ENCODE measurements around the gene GGCX.

The GGCX gene

DNA sequence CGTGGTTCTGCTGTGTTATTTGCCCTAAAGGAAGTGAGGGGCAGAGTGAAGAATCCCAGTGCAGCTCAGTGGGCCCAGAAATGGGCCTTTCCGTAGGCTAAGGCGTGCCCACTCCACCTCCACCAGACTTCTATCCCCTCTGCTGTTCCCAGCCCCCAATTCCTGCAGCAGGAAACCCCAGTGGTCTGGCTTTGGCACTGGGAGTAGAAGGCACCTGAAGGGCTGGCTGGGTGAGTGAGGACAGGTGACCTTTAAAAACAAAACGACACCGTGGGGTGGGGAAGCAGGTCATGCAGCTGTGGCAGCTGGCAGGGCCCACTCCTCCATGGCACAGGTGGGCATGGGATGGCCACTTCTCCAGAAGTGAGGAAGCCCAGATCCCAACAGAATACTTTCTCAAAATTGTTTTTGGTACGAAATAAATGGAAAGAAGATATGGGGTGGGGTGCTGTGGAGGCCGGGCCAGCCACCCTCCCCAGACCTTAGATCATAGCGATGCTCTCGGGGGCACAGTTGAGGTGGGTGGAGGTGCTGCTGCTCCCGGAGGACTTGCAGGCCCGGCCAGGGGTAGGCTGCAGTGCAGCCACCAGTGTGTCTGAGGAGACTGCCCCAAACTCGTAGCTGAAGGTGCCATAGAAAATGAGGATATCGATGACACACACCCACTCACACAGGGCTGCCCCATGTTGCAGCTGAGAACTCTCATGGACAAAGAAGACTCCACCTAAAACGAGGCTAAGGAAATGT is 37.5 kb upstream of the GGCX start:
- no peak for DNase-seq (ENCODE audit: low read depth)
- no peak for TF ChIP-seq CTCF (IDR thresholded peaks at IDR 0.05; ENCODE audit: control insufficient read depth, insufficient read depth, low read depth, low read length, missing control alignments)
- H3K4me3 ChIP-seq (ENCODE audit: control insufficient read depth, low read depth, low read length), result no peak overlapping the region

- DNase-seq (ENCODE audit: low read depth), result no peak
- no peak overlapping the region for H3K4me3 ChIP-seq (ENCODE audit: control insufficient read depth, low read depth, low read length)
- no peak for TF ChIP-seq CTCF (IDR thresholded peaks at IDR 0.05; ENCODE audit: control insufficient read depth, insufficient read depth, low read depth, low read length, missing control alignments)
Measured at GRCh38 chr2:85597241-85597640, 35.9 kb upstream of the GGCX start.

DNA sequence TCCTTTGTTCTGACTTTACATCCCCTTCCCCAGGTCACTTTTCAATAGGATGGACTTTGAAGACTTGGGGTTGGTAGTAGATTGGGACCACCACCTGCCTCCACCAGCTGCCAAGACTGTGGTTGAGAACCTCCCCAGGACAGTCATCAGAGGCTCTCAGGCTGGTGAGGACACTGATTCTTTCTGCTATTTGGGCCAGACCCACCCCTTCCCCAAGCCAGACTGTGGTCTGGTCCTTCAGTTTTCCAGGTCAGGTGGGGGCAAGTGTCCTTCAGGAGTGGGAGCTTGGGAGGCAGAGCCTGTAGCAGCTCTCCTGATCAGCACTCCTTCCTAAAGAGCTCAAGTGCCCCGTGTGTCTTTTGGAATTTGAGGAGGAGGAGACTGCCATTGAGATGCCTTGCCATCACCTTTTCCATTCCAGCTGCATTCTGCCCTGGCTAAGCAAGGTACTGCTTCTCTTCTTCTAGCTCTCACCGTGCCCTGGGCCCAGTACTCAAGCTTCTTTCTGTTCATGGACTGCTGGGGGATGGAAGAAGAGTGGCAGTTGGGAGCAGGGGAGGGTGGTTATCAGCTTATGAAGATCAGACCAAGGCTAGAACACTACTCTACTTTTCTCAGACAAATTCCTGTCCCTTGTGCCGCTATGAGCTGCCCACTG is 35.3 kb upstream of the GGCX start:
- no peak for TF ChIP-seq CTCF (IDR thresholded peaks at IDR 0.05; ENCODE audit: control insufficient read depth, insufficient read depth, low read depth, low read length, missing control alignments)
- DNase-seq (ENCODE audit: low read depth), result no peak
- H3K4me3 ChIP-seq (ENCODE audit: control insufficient read depth, low read depth, low read length), result peak overlapping the region; percentile 73

GRCh38 chr2:85596026-85596333 is 34.7 kb upstream of the GGCX start:
- TF ChIP-seq CTCF (IDR thresholded peaks at IDR 0.05; ENCODE audit: control insufficient read depth, insufficient read depth, low read depth, low read length, missing control alignments), result no peak

GRCh38 chr2:85595301-85596025 is 34.2 kb upstream of the GGCX start, which contains the start of gene RNF181:
TSS of gene RNF181 (plus strand) at chr2:85595745. CDS start at chr2:85595764, 19 bp downstream.
- peak; percentile 98 for DNase-seq (ENCODE audit: low read depth)
- peak within 1 kb of the TSS; percentile 73 for H3K4me3 ChIP-seq (ENCODE audit: control insufficient read depth, low read depth, low read length)
- no peak for TF ChIP-seq CTCF (IDR thresholded peaks at IDR 0.05; ENCODE audit: control insufficient read depth, insufficient read depth, low read depth, low read length, missing control alignments)

More at GRCh38 chr2:85596026-85596333, 34.7 kb upstream of the GGCX start:
- H3K4me3 ChIP-seq (ENCODE audit: control insufficient read depth, low read depth, low read length), result peak overlapping the region; percentile 73
- DNase-seq (ENCODE audit: low read depth), result no peak

- DNase-seq (ENCODE audit: low read depth), result no peak
- H3K4me3 ChIP-seq (ENCODE audit: control insufficient read depth, low read depth, low read length), result peak overlapping the region; percentile 73
- no peak for TF ChIP-seq CTCF (IDR thresholded peaks at IDR 0.05; ENCODE audit: control insufficient read depth, insufficient read depth, low read depth, low read length, missing control alignments)
Measured at GRCh38 chr2:85594715-85595300, 33.5 kb upstream of the GGCX start.

Data from AG09309 (cell line).